ENCODE data around the gene STAT5A.

Gene STAT5A

GRCh38 chr17:42289611-42290181 is 1.4 kb downstream of the STAT5A start:
- Histone ChIP-seq H3K27me3 (ENCODE audit: insufficient read depth, low read length, poor library complexity) (peaks cover 34% of the 10 kb centered on the region), H3K27ac (ENCODE audit: low read length) (no peak overlapping the region), H3K79me2 (ENCODE audit: insufficient read depth, low read length) (no peaks in the 10 kb centered on the region), H3K4me3 (ENCODE audit: low read depth in 1 of 2, low read length in 2 of 2) (no peak overlapping the region), H3K9ac (ENCODE audit: low read depth, low read length) (no peak overlapping the region), H3K4me1 (ENCODE audit: insufficient read depth, low read length) (peaks cover 24% of the 10 kb centered on the region), H4K20me1 (ENCODE audit: insufficient read depth, low read length) (peaks cover 3% of the 10 kb centered on the region; the same call in 1 of the 2 replicates), H2AFZ (ENCODE audit: low read depth, low read length) (no peak overlapping the region), H3K36me3 (ENCODE audit: insufficient read depth, low read length) (no peaks in the 10 kb centered on the region), H3K9me3 (ENCODE audit: insufficient read depth, low read length, severe bottlenecking) (no peaks in the 10 kb centered on the region), H3K4me2 (ENCODE audit: insufficient read depth, low read length) (peak overlapping the region; percentile 77; the same call in 1 of the 2 replicates)
- TF ChIP-seq CTCF (IDR thresholded peaks at IDR 0.05; ENCODE audit: borderline replicate concordance, extremely low read depth, low read length, poor library complexity, severe bottlenecking): no peak
- no peak for TF ChIP-seq EZH2 (IDR thresholded peaks at IDR 0.05; ENCODE audit: borderline replicate concordance, low read depth, low read length, severe bottlenecking)
- DNase-seq (no peak), ATAC-seq (ENCODE audit: insufficient read depth, low read depth) (no peak)

GRCh38 chr17:42290577-42290976 is 2.3 kb downstream of the STAT5A start:
- Histone ChIP-seq H3K36me3 (ENCODE audit: insufficient read depth, low read length) (no peaks in the 10 kb centered on the region), H2AFZ (ENCODE audit: low read depth, low read length) (no peak overlapping the region), H3K4me3 (ENCODE audit: low read depth in 1 of 2, low read length in 2 of 2) (no peak overlapping the region), H3K4me1 (ENCODE audit: insufficient read depth, low read length) (peaks cover 24% of the 10 kb centered on the region), H3K27me3 (ENCODE audit: insufficient read depth, low read length, poor library complexity) (peaks cover 34% of the 10 kb centered on the region), H3K4me2 (ENCODE audit: insufficient read depth, low read length) (no peak overlapping the region), H3K9me3 (ENCODE audit: insufficient read depth, low read length, severe bottlenecking) (no peaks in the 10 kb centered on the region), H3K27ac (ENCODE audit: low read length) (no peak overlapping the region), H3K9ac (ENCODE audit: low read depth, low read length) (no peak overlapping the region), H4K20me1 (ENCODE audit: insufficient read depth, low read length) (peaks cover 3% of the 10 kb centered on the region; the same call in 1 of the 2 replicates), H3K79me2 (ENCODE audit: insufficient read depth, low read length) (no peaks in the 10 kb centered on the region)
- no peak for ATAC-seq (ENCODE audit: insufficient read depth, low read depth)
- DNase-seq: no peak
- no peak for TF ChIP-seq EZH2 (IDR thresholded peaks at IDR 0.05; ENCODE audit: borderline replicate concordance, low read depth, low read length, severe bottlenecking)
- TF ChIP-seq CTCF (IDR thresholded peaks at IDR 0.05; ENCODE audit: borderline replicate concordance, extremely low read depth, low read length, poor library complexity, severe bottlenecking): no peak

- ATAC-seq (ENCODE audit: insufficient read depth, low read depth): no peak
Measured at GRCh38 chr17:42291129-42291528, 2.8 kb downstream of the STAT5A start.

More at GRCh38 chr17:42291129-42291528, 2.8 kb downstream of the STAT5A start:
- H3K79me2 ChIP-seq (ENCODE audit: insufficient read depth, low read length): no peaks in the 10 kb centered on the region
- H3K27ac ChIP-seq (ENCODE audit: low read length): no peak overlapping the region
- H3K9ac ChIP-seq (ENCODE audit: low read depth, low read length): no peak overlapping the region
- H2AFZ ChIP-seq (ENCODE audit: low read depth, low read length): no peak overlapping the region
- TF ChIP-seq CTCF (IDR thresholded peaks at IDR 0.05; ENCODE audit: borderline replicate concordance, extremely low read depth, low read length, poor library complexity, severe bottlenecking) (no peak), EZH2 (IDR thresholded peaks at IDR 0.05; ENCODE audit: borderline replicate concordance, low read depth, low read length, severe bottlenecking) (no peak)
- DNase-seq: no peak
- H3K4me3 ChIP-seq (ENCODE audit: low read depth in 1 of 2, low read length in 2 of 2): no peak overlapping the region
- H3K4me2 ChIP-seq (ENCODE audit: insufficient read depth, low read length): no peak overlapping the region
- H3K27me3 ChIP-seq (ENCODE audit: insufficient read depth, low read length, poor library complexity): peaks cover 34% of the 10 kb centered on the region
- H3K4me1 ChIP-seq (ENCODE audit: insufficient read depth, low read length): peaks cover 24% of the 10 kb centered on the region
- H3K9me3 ChIP-seq (ENCODE audit: insufficient read depth, low read length, severe bottlenecking): no peaks in the 10 kb centered on the region
- H3K36me3 ChIP-seq (ENCODE audit: insufficient read depth, low read length): no peaks in the 10 kb centered on the region
- peaks cover 3% of the 10 kb centered on the region; the same call in 1 of the 2 replicates for H4K20me1 ChIP-seq (ENCODE audit: insufficient read depth, low read length)

Measured in DND-41 (cell line).